ENCODE measurements around the gene CHD6. TPM values are rescaled to one million over a fixed set of nuclear protein-coding genes. Genes with fewer than 3 reads are reported as not detected.

CHD6 gene
- total RNA-seq, 1 experiment from 2014 or later, result 18.5 TPM

DNA sequence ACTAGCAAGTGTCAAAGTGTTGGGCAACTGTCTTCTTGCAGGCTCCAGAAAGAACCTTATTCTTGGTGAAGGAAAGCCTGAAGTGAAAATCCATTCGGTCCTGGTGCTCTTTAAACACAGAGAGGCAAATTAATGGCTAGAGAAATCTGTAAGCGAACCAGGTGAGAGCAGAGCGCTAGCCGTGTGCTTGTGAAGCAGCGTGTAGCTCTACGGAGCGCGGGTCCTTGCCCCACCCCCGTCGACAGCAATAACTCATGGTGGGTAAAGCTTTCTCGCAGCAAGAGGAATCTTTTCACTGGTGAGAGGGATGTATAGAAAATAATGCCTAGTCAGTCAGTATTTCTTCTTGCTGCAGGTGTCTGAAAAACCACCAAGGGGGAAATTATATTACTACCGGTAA, 214.6 kb downstream of the CHD6 start:
- no peak for DNase-seq (ENCODE audit: low spot score)

DNA sequence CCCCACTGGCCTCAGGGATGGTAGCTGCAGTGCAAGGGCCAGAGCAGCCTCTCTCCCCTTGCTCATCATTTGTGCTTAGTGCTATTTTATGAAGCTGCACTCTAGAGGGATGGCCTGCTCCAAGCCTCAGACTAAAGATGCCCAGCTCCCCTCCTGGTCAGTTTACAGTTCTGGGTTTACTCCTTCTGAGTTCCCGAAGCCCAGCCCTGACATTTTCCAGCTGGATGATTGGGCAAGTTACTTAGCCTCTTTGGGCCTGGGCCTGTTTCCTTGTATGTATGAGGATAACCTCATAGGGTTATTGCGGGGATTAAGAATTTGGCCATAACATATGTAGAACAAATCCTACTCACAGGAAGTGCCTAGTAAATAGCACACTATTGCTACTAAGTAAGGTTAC, 219.8 kb downstream of the CHD6 start:
- DNase-seq (ENCODE audit: low spot score), result no peak

DNA sequence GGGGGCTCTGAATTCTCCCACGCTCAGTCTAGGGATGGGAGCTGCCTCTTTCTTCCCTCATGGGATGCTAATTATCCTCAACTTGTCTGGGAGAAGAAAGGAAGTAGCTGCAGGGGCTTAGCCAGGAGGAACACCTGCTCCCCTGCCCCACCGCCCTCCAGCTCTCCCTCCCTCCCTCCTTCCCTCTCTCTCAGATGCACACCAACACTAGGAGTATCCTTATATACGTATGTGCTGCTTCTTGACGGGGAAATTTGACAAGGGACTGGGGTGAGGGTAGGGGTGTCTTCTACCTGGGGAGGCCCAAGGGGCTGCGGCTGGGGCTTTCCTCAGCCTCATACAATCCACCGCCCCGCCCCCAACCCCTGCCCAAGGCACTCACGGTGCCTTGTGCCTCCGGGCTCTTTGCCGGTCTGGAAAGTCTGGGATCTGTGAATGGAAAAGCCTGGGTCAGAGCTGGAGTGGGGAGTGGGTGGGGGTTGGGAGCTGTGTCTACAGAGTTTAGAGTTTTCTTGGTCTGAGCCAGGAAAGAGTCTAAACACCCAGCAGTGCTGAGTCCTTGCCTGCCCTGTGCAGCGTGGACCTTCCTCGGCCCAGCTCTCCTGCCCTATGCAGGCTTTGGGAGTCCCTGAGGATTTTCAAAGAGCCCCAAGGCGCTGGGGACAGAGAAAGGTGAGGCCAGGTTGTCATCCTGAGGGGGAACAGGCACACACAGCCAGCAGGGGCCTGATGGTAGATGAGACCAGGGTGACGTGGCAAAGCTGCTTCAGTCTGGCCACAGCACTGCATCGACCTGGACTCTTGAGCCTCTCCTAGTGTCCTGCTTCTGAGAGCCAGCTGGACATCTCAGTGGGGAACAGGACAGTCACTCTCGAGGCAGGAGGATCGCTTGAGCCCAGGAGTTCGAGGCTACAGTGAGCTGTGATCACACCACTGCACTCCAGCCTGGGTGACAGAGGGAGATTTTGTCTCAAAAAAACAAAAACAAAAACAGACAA, 222.2 kb downstream of the CHD6 start:
- no peak for DNase-seq (ENCODE audit: low spot score)

DNA sequence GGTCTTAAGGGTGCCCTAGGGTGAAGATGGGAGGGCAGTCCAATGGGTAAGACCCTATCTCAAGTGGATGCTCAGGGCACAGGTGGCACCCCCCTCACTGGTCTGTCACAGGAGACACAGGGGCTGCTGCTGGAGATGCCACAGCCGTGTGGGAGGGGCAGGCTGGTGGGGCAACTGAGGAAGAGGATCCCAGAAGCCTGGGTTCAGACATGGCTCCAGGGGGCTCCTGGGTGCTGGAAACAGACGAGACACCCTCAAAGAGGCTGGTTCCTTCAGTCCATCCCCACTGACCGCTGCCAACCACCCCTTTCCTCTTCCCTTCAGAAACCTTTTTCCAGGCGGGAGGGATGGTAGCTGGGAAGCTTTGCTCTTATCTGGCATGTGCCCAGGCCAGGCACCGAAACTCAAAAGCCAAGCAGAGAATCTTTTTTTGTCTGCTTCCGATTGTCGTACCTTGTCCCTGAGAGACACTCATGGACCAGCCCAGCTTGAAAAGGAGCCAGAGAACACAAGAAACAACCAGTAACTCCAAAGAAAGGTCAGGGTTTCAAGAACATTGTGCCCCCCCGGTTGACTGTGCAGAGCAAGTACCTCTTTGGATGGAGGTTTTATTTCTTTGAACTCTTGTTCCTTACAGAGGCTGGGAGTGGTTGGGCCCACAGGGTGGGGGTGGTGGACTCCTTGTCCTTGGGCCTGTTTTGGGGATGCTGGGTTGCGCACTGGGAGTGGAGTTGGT, 223.1 kb downstream of the CHD6 start:
- DNase-seq (ENCODE audit: low spot score), result no peak

DNA sequence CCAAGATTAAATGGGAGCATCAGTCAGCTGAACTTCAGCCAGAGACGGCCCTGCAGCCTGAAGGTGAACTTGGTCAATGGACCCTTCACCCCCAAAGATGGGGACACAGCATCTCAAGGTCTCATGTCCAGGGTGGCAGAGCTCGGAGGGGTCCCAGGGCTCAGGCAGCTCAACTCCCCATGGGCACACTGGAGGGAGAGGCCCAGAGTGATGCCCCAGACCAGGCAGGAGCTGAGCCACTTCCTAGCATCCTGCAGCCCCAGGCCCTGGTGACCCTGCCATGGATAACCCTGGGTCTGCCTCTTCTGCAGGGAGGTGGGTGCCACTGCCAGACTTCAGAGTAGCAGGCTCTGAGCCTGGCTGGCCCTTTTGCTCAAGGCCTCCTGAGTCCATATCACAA, 224.1 kb downstream of the CHD6 start:
- no peak for DNase-seq (ENCODE audit: low spot score)

DNA sequence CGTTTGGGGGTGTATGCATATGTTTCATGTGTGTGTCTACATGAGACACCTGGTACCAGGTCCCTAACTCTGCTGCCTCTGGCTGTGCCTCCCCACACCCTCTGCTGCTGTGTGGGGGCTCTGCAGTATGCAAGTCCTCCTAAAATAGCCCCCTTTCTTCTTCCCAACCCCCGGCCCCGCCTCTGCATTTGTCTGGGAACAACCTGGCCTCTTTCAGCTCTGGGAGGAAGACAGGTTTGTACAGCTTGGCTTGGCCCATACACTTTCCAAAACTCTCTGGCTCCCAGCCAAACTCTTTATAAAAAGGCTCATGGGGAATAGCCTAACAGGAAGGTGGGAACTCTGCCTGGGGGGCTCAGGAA, 224.5 kb downstream of the CHD6 start:
- no peak for DNase-seq (ENCODE audit: low spot score)

DNA sequence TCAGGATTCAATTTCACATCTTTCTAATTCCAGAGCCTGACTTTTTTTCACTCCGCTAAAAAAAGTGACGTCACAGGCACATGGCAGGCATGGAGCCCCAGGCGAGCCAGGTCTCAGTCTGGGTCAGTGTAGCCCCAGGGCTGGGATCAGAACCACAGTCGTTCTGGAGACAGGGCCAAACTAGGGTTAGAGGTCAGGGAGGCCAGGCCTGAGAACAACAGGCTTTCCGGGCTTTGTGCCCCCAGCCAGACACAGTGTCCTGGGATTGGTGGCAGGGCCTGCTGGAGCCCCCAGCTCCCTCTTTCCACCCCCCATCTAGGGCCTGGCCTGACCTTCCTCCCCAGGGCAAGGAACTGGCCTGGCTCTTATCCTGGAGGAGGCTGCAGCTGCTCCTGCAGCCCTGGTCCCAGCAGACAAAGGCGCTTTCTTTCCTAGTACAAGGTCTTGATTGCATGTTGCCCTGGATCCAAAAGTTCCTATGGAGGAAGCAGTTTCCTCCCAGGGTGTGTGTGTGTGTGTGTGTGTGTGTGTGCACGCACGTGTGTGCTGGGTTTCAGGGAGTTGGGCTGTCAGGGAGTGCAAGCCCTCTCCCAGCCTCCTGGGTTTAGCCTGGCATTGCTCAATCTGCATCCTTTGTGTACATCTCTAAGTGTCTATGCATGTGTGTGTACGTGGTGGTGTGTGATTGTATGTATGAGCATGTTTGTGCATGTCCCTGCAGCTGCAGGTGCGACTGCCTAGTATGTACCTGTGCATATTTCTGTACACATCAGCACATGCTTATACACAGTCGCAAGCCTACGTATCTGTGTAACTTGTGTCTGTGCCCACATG, 225.1 kb downstream of the CHD6 start:
- no peak for DNase-seq (ENCODE audit: low spot score)

DNA sequence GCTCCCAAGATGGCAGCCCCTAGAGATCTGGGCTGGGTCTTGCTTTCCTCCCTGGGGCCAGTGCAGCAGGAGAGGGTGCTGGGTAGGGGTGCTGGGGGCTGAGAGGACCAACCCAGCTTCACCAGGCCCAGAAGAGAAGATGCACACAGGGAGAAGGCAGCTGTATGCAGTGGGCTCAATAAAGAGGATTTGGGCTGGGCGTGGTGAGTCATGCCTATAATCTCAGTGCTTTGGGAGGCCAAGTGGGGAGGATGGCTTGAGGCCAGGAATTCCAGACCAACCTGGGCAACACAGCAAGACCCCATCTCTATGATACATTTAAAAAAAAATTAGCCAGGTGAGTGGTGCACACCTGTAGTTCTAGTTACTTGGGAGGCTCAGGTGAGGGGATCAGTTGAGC, 225.9 kb downstream of the CHD6 start:
- DNase-seq (ENCODE audit: low spot score), result no peak

DNA sequence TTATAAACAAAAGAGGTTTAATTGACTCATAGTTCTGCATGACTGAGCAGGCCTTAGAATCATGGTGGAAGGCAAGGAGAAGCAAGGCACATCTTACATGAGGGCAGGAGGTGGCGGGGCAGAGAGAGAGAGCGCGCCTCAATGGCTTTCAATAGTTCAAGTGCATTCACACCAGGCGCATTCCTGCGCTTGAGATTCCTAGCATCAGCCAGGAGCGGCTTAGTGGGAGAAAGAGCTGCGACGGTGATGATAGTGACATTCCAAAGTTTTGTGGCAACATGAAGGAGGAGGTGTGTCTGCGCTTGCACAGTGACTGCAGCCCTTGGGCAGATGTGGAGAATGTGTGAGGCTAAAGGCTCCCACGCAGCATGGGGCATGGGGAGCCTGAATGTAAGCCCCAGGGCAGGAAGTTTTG, 226.6 kb downstream of the CHD6 start:
- no peak for DNase-seq (ENCODE audit: low spot score)

DNA sequence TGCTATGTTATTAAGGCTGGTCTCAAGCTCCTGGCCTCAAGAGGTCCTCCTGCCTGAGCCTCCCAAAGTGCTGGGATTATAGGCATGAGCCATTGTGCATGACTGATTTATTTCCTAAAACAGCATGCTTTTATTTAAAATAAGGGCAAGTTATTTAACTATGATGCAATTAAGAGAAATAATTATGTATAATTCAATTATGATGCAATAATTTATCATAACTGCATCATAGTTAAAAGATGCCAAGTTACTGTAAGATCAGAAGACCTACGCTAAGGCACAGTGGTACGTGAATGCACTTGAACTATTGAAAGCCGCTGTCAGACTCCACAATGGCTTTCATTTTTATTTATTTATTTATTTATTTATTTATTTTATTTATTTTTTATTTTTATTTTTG, 227.3 kb downstream of the CHD6 start:
- no peak for DNase-seq (ENCODE audit: low spot score)

DNA sequence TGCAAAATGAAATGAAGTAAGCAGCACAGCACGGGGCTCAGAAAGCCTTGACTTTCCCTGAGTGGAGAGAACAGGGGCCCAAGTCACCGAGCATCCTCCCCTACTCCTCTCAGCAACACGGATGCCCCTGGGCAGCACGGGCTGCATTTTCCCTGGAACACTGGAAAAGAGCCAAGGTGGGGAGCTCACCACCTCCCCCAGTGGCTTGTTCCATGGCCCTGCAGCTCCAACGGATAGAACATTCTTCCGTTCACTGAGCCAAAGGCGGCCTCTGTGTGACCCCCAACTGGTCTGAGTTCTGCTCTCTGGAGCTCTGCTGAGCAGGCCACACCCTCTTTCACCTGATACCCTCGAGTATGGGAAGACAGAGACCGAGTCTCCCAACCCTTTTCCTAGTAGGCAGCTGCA, 230.7 kb downstream of the CHD6 start:
- no peak for DNase-seq (ENCODE audit: low spot score)

DNA sequence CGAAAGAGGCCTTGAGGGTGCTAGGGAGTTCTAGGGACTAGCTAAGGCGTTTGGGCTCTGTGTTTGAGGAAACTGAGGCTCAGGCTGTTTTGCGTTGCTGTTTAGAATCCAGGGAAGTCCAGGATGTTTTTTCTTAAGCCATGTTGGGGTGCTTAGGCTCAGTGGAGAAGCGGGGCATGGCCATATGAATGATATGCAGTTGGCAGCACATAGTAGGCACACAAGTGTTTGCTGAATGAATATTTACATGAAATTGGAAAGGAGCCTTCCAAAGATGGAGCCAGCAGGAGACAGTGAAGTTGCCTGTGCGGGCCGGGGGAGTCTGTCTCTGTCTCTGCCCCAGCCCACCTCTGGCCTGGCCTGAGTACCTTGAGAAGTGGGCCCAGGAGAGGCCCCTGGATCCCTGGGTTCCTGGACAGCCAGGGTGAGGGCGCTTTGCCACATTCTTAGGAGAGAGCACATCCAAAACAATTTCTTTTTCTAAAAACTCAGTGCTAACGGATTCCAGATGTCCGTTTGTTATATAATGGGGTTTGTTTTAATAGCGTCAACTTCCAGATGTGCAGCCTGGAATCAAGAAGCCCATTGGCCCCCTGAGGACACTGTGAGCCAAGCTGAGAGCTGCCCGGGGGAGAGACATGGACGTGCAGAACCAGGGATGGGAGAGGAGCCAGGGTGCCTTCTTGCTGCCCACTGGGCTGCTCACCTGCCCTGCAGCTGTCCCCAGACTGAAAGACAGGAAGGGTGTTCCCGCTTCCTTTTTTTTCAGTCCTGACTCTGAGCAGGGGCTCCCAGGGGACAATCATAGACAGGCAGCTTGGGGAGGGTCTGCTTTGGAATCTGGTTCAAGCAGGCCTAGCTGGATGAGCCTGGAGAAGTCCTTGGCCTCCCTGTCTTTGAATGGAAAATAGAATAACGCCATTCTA, 231.4 kb downstream of the CHD6 start:
- no peak for DNase-seq (ENCODE audit: low spot score)

DNA sequence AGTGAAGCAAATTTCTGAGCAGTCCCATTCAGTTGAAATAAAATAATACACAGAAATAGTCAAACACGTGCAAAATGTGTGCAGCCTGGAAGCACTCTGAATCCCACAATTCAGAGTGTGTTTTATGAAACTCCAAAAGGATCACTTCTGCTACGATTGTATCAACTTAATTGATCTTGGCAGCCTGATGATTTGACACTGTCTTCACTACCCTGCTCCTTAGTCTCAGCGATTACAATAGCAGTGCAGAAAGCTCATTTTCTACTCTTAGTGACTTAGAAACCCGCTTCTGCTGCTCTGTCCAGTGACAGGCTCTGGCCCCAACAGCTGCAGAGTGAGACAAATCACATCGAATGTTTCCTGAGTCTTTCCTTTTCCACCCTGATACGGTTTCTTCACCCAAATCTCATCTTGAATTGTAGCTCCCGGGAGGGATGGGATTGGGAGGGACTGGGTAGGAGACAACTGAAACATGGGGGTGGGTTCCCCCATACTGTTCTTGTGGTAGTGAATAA, 235.3 kb downstream of the CHD6 start:
- DNase-seq (ENCODE audit: low spot score), result no peak

DNA sequence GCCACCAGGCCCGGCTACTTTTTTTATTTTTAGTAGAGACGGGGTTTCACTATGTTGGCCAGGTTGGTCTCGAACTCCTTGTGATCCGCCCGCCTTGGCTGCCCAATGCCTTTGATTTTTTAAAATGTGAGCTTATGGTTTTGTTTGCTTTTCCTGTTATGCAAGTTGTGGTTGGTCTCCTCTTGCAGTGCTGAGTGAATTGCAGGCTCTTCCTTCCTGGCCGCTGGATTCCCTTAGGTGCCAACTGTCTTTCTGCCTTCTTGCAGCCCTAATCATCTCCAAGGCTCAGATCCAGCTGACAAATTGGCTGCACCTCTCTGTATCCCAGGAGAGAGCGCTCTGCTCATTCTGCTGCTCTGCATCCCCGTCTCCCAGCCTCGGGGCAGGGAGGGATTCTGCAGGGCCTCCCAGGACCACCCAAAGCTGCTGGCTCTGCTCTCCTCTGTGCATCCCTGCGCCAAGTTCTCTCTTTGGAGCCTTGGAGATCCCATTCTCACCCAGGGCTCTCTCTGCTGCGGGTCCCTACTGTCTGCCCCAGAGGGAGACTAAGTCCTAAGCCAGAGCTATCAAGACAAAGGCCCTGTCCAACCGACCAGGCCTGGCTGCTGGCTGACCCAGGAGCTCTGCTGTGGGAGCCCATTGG, 237.5 kb downstream of the CHD6 start:
- no peak for DNase-seq (ENCODE audit: low spot score)

DNA sequence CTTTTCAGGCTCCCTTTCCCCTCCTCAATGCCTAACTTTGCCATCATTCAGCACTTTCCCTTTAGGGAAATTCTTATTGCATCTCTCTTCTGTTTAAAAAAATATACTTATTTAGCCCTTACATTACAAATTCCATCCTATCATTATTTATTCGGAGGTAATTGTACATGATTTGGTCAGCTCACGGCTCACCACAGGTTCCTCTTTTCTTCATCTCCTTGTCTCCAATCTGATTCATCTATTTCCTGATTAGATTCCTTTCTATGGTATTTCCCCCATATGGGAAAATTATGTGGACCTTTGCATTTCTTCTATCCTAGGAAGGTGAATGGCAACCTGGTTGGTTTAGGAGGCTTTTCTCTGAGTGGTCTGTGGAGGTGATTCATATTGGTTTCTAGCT, 238.6 kb downstream of the CHD6 start:
- DNase-seq (ENCODE audit: low spot score), result no peak

DNA sequence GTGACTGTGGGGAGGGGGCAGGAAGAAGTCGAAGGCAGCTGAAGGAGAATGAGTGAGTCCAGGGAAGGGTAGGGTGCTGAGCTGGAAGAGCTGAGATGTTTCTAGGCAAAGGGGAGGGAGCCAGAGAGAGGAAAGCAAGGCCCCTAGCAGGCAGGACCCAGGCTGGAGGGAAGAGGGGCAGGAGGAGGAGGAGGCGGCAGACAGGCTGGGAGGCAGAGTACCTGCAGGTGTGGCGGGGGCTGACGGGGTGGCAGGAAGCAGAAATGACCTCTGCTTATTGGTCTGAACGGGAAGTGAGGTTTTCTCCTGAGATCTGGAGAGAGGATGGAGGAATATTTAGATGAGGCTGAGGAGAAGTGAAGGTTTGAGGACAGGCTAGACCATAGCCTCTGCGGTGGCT, 240.9 kb downstream of the CHD6 start:
- no peak for DNase-seq (ENCODE audit: low spot score)

DNA sequence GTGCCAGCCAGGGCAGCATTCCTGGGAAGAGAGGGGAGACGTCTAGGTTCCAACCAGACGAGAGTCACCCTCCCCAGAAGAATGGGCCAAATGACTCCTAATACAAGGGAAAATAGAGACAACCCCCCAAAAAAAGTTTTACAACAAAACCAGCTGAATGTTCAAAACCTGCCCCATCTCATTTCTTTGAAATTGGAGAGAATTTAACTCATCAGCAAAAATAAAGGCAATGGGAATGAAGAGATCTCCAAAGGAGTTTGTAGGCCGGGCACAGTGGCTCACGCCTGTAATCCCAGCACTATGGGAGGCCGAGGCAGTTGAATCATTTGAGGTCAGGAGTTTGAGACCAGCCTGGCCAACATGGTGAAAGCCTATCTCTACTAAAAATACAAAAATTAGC, 241.8 kb downstream of the CHD6 start:
- no peak for DNase-seq (ENCODE audit: low spot score)

DNA sequence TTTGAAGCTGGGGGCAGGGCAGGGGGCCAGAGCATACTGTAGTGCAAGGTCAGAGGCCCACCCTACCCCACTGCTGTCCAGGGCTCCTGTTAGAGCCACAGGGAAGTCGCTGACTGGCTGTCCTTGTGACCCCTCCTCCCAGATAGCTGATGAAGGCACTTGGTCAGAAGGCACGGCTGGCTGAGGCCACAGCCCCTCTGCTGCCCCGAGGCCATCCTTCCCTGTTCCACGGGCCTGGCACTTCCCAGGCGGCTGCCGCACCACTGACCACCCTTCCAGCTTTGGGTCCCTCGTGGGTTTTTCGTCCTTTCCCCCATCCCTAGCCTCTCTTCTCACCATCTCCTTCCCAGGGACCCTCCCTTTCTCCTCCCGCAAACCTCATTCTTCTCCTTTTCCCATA, 242.3 kb downstream of the CHD6 start:
- no peak for DNase-seq (ENCODE audit: low spot score)

DNA sequence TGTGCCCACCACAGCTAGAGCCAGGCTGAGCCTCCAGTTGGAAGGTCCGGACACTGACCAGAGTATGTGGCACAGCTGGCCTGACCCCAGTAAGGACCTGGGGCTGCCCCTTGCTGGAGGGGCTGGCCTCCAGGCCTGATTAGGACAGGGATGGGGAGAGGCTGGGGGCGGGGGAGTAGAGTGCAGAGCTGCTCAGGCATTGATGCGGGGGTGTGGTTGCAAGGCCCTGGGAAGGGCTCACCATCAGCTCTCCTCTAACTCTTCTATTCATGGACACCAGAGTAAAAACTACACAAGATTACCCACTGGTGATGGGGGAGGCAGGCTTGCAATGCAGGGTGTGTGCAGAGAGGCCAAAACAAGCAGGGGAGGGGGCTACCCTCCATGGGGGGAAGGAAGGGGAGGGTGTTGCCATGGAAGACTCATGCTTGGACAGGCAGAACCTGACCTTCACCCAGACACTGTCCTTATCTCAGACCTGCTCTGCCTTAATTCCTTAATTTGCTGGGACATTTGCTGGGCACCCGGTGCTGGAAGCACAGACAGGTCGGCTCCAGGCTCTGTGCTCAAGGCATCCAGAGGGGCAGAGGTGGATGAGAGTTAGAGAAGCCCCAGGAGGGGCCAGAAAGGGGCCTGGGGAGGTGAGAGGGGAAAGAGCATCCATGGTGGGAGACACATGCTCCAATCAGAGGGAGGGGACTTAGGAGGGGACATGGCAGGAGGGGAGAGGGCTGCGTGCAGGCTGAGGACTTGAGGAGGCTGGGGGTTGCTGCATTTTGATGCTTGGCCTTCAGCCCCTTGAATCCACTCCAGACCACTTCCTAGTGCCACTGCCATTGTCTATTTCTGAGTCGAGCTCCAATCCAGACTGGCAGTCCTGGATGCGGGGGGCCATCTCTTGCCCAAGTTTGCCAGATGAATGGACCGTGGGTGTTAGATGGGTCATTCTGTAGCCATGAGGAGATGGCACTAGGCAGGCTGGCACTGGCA, 244.0 kb downstream of the CHD6 start:
- no peak for DNase-seq (ENCODE audit: low spot score)
